ENCODE results near the gene TMPRSS6. TPM values are rescaled to one million over a fixed set of nuclear protein-coding genes. Genes with fewer than 3 reads are reported as not detected.

Gene TMPRSS6
- polyA plus RNA-seq, 1 donor from 2014 or later: not detected

GRCh38 chr22:37063431-37064420 is 45.8 kb downstream of the TMPRSS6 start:
- Mint-ChIP-seq H3K27me3 (peaks cover 8% of the 10 kb centered on the region), H3K27ac (no peak overlapping the region), H3K4me1 (peaks cover 0 to 1% (median 0%) of the 10 kb centered on the region in 3 donors), H3K36me3 (peaks cover 3% of the 10 kb centered on the region), H3K4me3 (no peak overlapping the region), H3K9me3 (no peaks in the 10 kb centered on the region)

- Mint-ChIP-seq H3K27ac (no peak overlapping the region), H3K4me3 (no peak overlapping the region), H3K4me1 (peaks cover 0 to 1% (median 0%) of the 10 kb centered on the region in 3 donors), H3K27me3 (peaks cover 5% of the 10 kb centered on the region), H3K36me3 (peaks cover 4% of the 10 kb centered on the region), H3K9me3 (no peaks in the 10 kb centered on the region)
Observed at GRCh38 chr22:37062702-37063381, 46.7 kb downstream of the TMPRSS6 start.

GRCh38 chr22:37062376-37062675 is 47.2 kb downstream of the TMPRSS6 start:
- H3K27me3 Mint-ChIP-seq: peaks cover 3% of the 10 kb centered on the region
- peaks cover 0 to 1% (median 0%) of the 10 kb centered on the region in 3 donors for H3K4me1 Mint-ChIP-seq
- H3K27ac Mint-ChIP-seq: no peak overlapping the region
- peaks cover 7% of the 10 kb centered on the region for H3K36me3 Mint-ChIP-seq
- H3K4me3 Mint-ChIP-seq: no peak overlapping the region
- no peaks in the 10 kb centered on the region for H3K9me3 Mint-ChIP-seq

GRCh38 chr22:37061611-37062375 is 47.7 kb downstream of the TMPRSS6 start:
- H3K27ac Mint-ChIP-seq: no peak overlapping the region
- no peaks in the 10 kb centered on the region for H3K9me3 Mint-ChIP-seq
- H3K36me3 Mint-ChIP-seq: peaks cover 7% of the 10 kb centered on the region
- no peaks in the 10 kb centered on the region for H3K27me3 Mint-ChIP-seq
- H3K4me1 Mint-ChIP-seq: peaks cover 0 to 1% (median 0%) of the 10 kb centered on the region in 3 donors
- H3K4me3 Mint-ChIP-seq: no peak overlapping the region

- H3K4me1 Mint-ChIP-seq: no peaks in the 10 kb centered on the region
- H3K4me3 Mint-ChIP-seq: no peak overlapping the region
- no peaks in the 10 kb centered on the region for H3K27me3 Mint-ChIP-seq
- H3K27ac Mint-ChIP-seq: no peak overlapping the region
- H3K9me3 Mint-ChIP-seq: no peaks in the 10 kb centered on the region
- peaks cover 9% of the 10 kb centered on the region for H3K36me3 Mint-ChIP-seq
Observed at GRCh38 chr22:37060801-37061610, 48.5 kb downstream of the TMPRSS6 start.

GRCh38 chr22:37059876-37060449 is 49.5 kb downstream of the TMPRSS6 start:
- Mint-ChIP-seq H3K36me3 (peaks cover 9% of the 10 kb centered on the region), H3K27me3 (no peaks in the 10 kb centered on the region), H3K4me1 (no peaks in the 10 kb centered on the region), H3K4me3 (no peak overlapping the region), H3K9me3 (no peaks in the 10 kb centered on the region), H3K27ac (no peak overlapping the region)

GRCh38 chr22:37058917-37059701 is 50.4 kb downstream of the TMPRSS6 start:
- no peaks in the 10 kb centered on the region for H3K27me3 Mint-ChIP-seq
- H3K4me1 Mint-ChIP-seq: no peaks in the 10 kb centered on the region
- H3K9me3 Mint-ChIP-seq: no peaks in the 10 kb centered on the region
- H3K27ac Mint-ChIP-seq: no peak overlapping the region
- no peak overlapping the region for H3K4me3 Mint-ChIP-seq
- H3K36me3 Mint-ChIP-seq: peaks cover 9% of the 10 kb centered on the region

- peaks cover 0 to 5% (median 3%) of the 10 kb centered on the region in 3 donors for H3K4me1 Mint-ChIP-seq
- no peak overlapping the region for H3K4me3 Mint-ChIP-seq
- peaks cover 6% of the 10 kb centered on the region for H3K36me3 Mint-ChIP-seq
- no peak overlapping the region for H3K27ac Mint-ChIP-seq
- H3K9me3 Mint-ChIP-seq: peaks cover 0 to 2% (median 0%) of the 10 kb centered on the region in 3 donors
- H3K27me3 Mint-ChIP-seq: no peaks in the 10 kb centered on the region
Observed at GRCh38 chr22:37057796-37058510, 51.6 kb downstream of the TMPRSS6 start.

GRCh38 chr22:37057226-37057625 is 52.3 kb downstream of the TMPRSS6 start:
- H3K36me3 Mint-ChIP-seq: peaks cover 6% of the 10 kb centered on the region
- H3K27ac Mint-ChIP-seq: peak overlapping the region in 1 of 3 donors; percentile 62
- peaks cover 3% of the 10 kb centered on the region for H3K27me3 Mint-ChIP-seq
- peaks cover 0 to 2% (median 0%) of the 10 kb centered on the region in 3 donors for H3K9me3 Mint-ChIP-seq
- H3K4me3 Mint-ChIP-seq: no peak overlapping the region
- H3K4me1 Mint-ChIP-seq: peaks cover 0 to 9% (median 3%) of the 10 kb centered on the region in 3 donors

GRCh38 chr22:37056246-37056645 is 53.3 kb downstream of the TMPRSS6 start:
- peaks cover 0 to 2% (median 0%) of the 10 kb centered on the region in 3 donors for H3K9me3 Mint-ChIP-seq
- H3K4me3 Mint-ChIP-seq: no peak overlapping the region
- H3K4me1 Mint-ChIP-seq: peaks cover 0 to 10% (median 3%) of the 10 kb centered on the region in 3 donors
- peaks cover 3% of the 10 kb centered on the region for H3K27me3 Mint-ChIP-seq
- peaks cover 6% of the 10 kb centered on the region for H3K36me3 Mint-ChIP-seq
- H3K27ac Mint-ChIP-seq: no peak overlapping the region

GRCh38 chr22:37054600-37055365 is 54.7 kb downstream of the TMPRSS6 start:
- peaks cover 3% of the 10 kb centered on the region for H3K27me3 Mint-ChIP-seq
- no peak overlapping the region for H3K27ac Mint-ChIP-seq
- peaks cover 0 to 10% (median 3%) of the 10 kb centered on the region in 3 donors for H3K4me1 Mint-ChIP-seq
- peaks cover 0 to 2% (median 0%) of the 10 kb centered on the region in 3 donors for H3K9me3 Mint-ChIP-seq
- H3K36me3 Mint-ChIP-seq: peaks cover 6% of the 10 kb centered on the region
- H3K4me3 Mint-ChIP-seq: no peak overlapping the region

GRCh38 chr22:37054056-37054395 is 55.5 kb downstream of the TMPRSS6 start:
- Mint-ChIP-seq H3K36me3 (peaks cover 6% of the 10 kb centered on the region), H3K27me3 (peaks cover 3% of the 10 kb centered on the region), H3K9me3 (peaks cover 0 to 2% (median 0%) of the 10 kb centered on the region in 3 donors), H3K4me1 (peaks cover 0 to 10% (median 3%) of the 10 kb centered on the region in 3 donors), H3K27ac (no peak overlapping the region), H3K4me3 (peak overlapping the region in 3 of 4 donors; percentile 20 to 88 (median 66))

Data from IgD-negative memory B cell (primary cell).